ENCODE results near the gene CFAP58.

Gene CFAP58

DNA sequence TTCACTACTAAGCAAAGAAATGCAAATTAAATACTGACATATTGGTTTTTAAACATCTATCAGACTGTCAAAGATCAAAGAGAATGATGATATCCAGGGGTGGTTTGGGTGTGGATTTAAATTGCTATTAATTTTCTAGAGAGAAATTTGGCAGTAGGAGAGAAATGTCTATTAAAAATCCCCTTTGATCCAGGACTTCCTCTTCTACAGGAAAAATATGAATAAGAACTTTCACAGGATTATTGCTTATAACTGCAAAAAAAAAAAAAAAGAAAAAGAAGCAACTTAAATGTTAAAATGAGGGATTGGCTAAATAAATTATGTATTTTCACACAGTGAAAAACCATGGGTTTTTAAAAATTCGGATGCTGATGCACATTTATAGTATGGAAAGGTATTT is 21.0 kb downstream of the CFAP58 start:
- TF ChIP-seq, protein P1, sequence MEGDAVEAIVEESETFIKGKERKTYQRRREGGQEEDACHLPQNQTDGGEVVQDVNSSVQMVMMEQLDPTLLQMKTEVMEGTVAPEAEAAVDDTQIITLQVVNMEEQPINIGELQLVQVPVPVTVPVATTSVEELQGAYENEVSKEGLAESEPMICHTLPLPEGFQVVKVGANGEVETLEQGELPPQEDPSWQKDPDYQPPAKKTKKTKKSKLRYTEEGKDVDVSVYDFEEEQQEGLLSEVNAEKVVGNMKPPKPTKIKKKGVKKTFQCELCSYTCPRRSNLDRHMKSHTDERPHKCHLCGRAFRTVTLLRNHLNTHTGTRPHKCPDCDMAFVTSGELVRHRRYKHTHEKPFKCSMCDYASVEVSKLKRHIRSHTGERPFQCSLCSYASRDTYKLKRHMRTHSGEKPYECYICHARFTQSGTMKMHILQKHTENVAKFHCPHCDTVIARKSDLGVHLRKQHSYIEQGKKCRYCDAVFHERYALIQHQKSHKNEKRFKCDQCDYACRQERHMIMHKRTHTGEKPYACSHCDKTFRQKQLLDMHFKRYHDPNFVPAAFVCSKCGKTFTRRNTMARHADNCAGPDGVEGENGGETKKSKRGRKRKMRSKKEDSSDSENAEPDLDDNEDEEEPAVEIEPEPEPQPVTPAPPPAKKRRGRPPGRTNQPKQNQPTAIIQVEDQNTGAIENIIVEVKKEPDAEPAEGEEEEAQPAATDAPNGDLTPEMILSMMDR (IDR thresholded peaks at IDR 0.05; ENCODE audit: low read length, missing control alignments) = no peak
- no peak overlapping the region for H3K4me3 ChIP-seq (replicated peaks; ENCODE audit: low read depth, low read length)
- no peak for DNase-seq (ENCODE audit: low read depth)

- DNase-seq (ENCODE audit: low read depth) = no peak
- H3K4me3 ChIP-seq (replicated peaks; ENCODE audit: low read depth, low read length) = no peak overlapping the region
- TF ChIP-seq, protein P1 (IDR thresholded peaks at IDR 0.05; ENCODE audit: low read length, missing control alignments) = no peak
These were observed 23.2 kb downstream of the CFAP58 start for GRCh38 chr10:104376784-104377300.

- no peak overlapping the region for H3K4me3 ChIP-seq (replicated peaks; ENCODE audit: low read depth, low read length)
- DNase-seq (ENCODE audit: low read depth) = no peak
- TF ChIP-seq, protein P1 (IDR thresholded peaks at IDR 0.05; ENCODE audit: low read length, missing control alignments) = no peak
These were observed 26.7 kb downstream of the CFAP58 start for GRCh38 chr10:104380336-104380735.

DNA sequence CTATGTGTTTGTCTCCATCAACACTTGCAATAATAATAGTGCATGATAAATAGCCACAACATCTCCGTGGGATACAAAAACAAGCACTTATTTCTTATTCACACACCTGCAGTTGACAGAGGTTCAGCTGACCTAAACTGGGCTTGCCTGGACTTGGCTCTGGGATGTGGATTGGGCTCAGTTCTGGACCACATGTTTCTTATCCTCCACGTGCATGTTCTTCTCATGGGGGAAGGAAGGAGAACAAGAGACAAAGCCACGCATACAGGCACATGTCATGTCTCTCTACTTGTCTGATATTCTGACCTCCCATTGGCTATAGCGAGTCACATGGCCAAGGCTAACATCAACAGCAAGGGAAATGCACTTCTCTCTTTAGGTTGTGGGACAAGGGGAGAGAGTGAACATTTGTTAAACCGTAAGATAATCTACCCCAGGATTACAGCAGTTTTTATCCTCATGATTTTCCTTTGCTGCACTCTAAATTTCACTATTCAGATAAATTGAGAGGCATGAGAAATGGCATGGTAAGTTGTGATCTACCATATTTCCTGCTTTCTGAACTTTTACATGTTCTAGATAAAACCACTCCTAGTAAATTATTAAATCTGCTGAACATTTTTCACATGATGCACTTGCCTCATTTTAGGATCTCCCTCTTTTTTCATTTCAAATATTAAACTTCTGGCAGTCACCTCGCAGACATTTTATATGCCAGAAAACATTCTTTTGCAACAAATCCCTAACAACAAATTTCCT is 33.7 kb downstream of the CFAP58 start:
- DNase-seq (ENCODE audit: low read depth) = no peak
- TF ChIP-seq, protein P1 (IDR thresholded peaks at IDR 0.05; ENCODE audit: low read length, missing control alignments) = no peak
- no peak overlapping the region for H3K4me3 ChIP-seq (replicated peaks; ENCODE audit: low read depth, low read length)

DNA sequence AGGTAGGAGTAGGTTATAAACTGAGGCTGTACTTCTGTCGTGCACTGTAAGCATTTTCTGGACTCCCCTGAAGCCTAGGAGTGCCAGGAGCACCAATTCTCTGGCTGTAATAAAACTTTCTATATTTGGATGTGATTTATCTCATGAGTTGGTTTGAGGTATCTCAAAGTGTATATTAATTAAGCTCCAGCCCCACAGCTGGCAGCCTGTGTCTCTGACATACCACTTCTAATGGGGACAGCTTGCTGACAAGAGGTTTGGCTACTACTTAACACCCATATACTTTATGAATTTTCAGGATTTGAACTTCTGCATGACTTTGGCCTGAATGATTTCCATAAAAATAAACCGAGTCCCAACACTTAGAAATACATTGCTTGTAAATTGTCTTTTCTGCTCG is 35.2 kb downstream of the CFAP58 start:
- DNase-seq (ENCODE audit: low read depth) = no peak
- H3K4me3 ChIP-seq (replicated peaks; ENCODE audit: low read depth, low read length) = no peak overlapping the region
- TF ChIP-seq, protein P1 (IDR thresholded peaks at IDR 0.05; ENCODE audit: low read length, missing control alignments) = no peak

- peak; percentile 12 for DNase-seq (ENCODE audit: low read depth)
- H3K4me3 ChIP-seq (replicated peaks; ENCODE audit: low read depth, low read length) = no peak overlapping the region
- TF ChIP-seq, protein P1 (IDR thresholded peaks at IDR 0.05; ENCODE audit: low read length, missing control alignments) = no peak
These were observed 37.7 kb downstream of the CFAP58 start for GRCh38 chr10:104391150-104391968.

Data from fibroblast of pulmonary artery (primary cell).